Mononuclear cell (primary cell): ENCODE data around the gene ACP7. TPM values are rescaled to one million over a fixed set of nuclear protein-coding genes. Genes with fewer than 3 reads are reported as not detected.

Source experiments
- H3K27me3 ChIP-seq: 2 replicates; pipeline ENCODE4 v1.6.0; 2011; ENCODE audit warnings: low read length, control low read depth; ENCODE audit not compliant: insufficient read depth
- H3K4me1 ChIP-seq: 2 replicates; pipeline ENCODE4 v1.5.1; 2011; ENCODE audit warnings: mild to moderate bottlenecking, low read length, control low read depth; ENCODE audit not compliant: insufficient read depth
- H3K4me3 ChIP-seq: 2 replicates; pipeline ENCODE4 v1.5.1; 2011; ENCODE audit warnings: mild to moderate bottlenecking, low read length, moderate library complexity
- H3K9me3 ChIP-seq: 2 replicates; pipeline ENCODE4 v1.5.1; 2011; ENCODE audit warnings: low read depth, mild to moderate bottlenecking, control low read depth, low read length
- total RNA-seq: library from RNA; depleted of rRNA; stranded (reverse); fragments of >200 nt; gene quantifications from one replicate; pipeline ENCODE4 v1.2.3, GENCODE V29; 2012

ACP7 gene
- total RNA-seq, 1 donor: not detected

DNA sequence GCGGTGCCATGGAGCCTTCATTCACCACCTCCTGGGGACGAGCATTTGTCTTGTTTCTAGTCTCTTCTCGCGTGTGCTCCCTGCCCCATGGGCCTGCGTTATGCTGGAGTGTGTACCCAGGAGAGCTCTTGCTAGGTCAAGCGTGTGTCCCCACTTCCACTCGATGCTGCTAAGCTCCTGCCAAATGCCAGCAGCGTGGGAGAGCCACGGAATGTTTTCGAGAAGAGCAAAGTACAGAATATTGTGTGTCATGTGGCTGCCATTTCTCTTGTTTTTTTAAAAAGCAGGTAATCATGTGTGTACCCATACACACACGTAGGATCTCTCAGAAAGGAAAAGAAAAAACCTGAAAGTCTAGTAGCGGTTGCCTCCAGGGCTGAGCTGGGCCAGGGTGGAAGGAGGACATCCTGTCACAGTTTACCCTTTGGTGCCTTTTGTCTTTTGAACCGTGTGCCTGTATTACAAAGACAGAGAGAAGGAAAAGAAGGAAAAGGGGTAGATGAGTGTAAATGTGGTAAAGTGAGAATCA is 70.0 kb downstream of the ACP7 start:
- H3K27me3 ChIP-seq: no peaks in the 10 kb centered on the region
- no peak overlapping the region for H3K4me3 ChIP-seq
- H3K9me3 ChIP-seq: no peaks in the 10 kb centered on the region
- H3K4me1 ChIP-seq: no peaks in the 10 kb centered on the region

DNA sequence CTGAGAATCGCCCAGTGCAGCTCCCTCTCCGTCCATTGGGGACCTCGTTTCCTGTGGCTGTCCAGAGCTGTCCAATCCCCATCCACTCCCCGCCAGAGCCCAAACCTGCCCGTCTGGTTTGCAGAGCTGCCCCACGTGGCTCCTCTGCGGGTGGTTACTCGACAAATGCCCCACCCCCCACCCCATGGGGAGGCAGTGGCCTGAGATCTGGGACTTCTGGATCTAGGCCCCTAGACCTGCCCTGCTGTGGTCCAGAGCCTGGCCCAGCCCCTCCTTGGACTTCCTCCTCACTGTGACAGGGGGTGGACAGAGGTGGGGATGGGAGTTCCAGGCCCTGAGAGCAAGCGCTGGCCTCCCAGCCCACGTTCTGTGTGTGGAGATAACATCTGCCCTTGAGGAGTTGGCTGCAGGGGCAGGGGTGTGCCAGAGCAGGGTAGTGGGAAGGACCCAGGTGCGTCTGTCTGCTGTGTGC is 70.5 kb downstream of the ACP7 start:
- Histone ChIP-seq H3K27me3 (no peaks in the 10 kb centered on the region), H3K4me3 (no peak overlapping the region), H3K4me1 (no peaks in the 10 kb centered on the region), H3K9me3 (no peaks in the 10 kb centered on the region)

DNA sequence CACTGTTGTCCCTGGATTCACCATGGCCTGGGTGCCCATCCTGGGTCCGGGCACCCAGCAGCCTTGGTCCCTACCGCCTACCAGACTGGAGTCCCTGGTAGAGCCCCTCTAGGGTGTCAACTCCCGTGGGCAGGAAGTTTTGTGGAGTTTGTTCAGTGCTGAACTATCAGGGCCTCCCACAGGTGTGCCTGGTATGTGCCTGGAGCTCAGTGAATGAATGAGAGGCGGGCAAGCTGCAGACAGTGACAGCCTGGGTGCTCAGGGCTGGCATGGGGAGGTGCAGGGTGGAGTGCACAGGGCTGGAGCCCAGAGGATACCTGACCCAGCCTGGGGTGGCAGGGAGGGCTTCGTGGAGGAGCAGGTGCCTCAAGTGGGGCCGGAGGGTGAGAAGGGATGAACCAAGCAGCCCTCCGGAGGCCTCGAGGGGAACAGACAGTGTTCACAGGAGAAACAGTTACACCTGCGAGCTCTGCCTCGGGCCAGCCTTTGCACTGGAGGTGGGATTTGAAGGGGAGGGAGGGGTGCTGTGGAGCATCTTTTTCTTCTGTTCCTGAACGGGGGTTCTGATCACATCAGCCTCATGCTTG is 71.0 kb downstream of the ACP7 start:
- no peak overlapping the region for H3K4me3 ChIP-seq

DNA sequence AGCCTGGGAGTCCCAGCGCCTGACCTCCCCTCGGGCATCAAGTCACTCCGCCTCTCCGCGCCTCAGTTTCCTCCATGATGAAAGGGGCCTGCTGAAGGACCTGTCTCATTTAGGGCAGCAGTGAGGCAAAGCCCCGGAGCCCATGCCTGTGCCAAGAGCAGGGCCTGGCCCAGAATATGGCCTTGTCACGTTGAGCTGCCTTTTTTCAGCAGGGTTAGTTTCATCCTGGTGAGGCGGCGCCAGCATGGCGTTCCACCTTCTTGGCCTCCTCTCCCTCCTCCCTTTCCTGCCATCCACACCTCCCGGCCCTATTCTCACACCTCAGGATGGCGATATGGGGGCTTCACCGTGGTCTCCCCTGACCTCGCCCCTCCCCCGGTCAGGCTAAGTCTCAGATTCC is 71.6 kb downstream of the ACP7 start:
- no peaks in the 10 kb centered on the region for H3K27me3 ChIP-seq
- H3K4me3 ChIP-seq: no peak overlapping the region
- peaks cover 2% of the 10 kb centered on the region for H3K4me1 ChIP-seq
- no peaks in the 10 kb centered on the region for H3K9me3 ChIP-seq

More for the DNA sequence above, 71.0 kb downstream of the ACP7 start:
- Histone ChIP-seq H3K27me3 (no peaks in the 10 kb centered on the region), H3K4me1 (no peaks in the 10 kb centered on the region), H3K9me3 (no peaks in the 10 kb centered on the region)

DNA sequence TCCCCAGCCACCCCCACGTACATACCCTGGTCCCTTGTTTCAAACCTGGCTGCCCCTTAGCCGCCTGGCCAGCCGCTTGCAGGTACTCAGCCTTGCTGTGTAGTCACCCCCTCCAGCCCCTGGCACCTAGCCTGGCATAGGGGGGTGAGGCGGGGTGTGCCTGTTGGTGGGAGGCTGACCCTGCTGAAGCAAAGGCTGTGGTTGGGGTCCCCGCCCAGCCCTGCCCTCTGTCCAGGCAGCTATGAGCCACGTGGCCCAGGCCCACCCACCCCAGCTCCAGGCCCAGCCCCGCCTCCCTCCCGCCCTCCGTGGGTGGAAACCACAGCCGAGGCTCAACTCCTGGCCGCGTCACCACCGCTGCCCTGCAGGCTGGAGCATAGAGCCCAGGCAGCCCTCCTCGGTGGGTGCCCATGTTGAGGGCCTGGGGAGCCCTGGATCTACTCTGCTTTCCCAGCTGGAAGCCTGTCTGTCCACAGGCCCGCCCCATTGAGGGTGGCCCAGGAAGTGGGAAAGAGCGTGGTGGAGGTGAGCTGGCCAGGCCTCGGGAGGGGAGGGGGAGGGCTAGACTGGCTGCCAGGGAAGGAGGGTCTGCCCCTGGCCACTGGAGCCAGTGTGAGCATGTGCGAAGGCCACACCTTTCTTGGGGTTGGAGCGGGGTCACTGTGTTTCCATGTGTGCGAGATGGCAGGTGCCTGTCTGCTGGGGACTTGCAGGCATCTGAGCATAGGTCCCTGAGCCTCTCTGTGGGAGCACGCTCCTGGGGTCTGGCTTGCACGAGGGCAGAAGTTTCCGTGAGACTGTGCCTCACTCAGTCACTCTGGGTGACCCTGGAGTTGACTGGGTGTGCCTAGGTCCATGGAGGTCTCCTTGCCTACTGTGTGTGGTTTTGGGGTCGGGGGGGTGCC is 72.4 kb downstream of the ACP7 start:
- Histone ChIP-seq H3K4me3 (no peak overlapping the region), H3K9me3 (no peaks in the 10 kb centered on the region), H3K27me3 (no peaks in the 10 kb centered on the region), H3K4me1 (peaks cover 5% of the 10 kb centered on the region)

DNA sequence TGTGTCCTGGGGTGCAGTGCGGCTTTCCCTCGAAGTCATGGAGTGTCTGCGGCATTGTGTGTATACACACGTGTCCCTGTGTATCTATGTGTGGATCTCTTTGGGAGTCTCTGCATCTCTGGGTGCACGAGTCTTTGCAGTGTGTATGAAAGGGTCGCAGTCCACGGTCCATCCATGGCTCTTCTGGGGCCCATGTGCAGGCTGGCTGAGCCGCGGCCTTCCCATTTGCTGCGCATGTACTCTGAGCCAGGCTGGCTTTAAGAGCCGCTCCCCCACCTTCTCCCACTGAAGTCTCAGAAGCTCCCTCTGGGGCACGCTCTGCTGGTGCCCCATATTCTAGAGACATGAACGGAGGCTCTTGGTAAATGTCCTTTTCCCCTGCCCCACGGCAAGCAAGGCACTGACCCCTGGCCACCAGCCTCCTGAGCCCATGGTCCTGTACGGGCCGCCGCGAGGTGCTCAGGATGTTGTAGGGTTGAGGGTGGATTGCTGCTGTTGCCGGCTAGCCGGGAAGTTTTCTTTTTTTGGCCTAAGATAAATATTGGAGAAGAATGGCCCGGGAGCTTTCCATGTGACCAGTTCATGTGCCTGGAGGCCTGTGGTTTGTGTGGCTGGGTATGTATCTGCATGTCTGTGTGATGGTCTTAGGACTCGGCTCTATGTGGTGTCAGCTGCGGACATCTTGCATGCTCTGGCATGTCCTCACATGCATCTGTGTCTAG is 73.3 kb downstream of the ACP7 start:
- Histone ChIP-seq H3K4me3 (no peak overlapping the region), H3K9me3 (no peaks in the 10 kb centered on the region), H3K27me3 (no peaks in the 10 kb centered on the region), H3K4me1 (peaks cover 5% of the 10 kb centered on the region)

DNA sequence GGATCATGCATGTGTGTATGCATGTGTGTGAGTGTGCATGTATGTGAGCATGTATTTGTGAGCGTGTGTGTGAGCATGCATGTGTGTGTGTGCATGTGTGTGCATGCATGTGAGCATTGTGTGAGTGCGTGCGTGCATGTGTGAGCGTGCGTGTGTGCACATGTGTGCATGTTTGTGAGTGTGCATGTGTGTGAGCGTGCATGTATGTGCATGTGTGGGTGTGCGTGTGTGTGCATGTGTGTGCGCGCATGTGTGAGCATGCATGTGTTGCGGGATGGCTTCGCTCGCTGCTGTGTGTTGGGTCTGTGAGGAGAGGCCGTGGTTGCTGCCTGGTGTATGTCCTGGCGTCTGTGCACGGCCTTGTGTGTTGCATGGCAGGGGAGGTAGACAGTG is 73.8 kb downstream of the ACP7 start:
- peaks cover 5% of the 10 kb centered on the region for H3K4me1 ChIP-seq

DNA sequence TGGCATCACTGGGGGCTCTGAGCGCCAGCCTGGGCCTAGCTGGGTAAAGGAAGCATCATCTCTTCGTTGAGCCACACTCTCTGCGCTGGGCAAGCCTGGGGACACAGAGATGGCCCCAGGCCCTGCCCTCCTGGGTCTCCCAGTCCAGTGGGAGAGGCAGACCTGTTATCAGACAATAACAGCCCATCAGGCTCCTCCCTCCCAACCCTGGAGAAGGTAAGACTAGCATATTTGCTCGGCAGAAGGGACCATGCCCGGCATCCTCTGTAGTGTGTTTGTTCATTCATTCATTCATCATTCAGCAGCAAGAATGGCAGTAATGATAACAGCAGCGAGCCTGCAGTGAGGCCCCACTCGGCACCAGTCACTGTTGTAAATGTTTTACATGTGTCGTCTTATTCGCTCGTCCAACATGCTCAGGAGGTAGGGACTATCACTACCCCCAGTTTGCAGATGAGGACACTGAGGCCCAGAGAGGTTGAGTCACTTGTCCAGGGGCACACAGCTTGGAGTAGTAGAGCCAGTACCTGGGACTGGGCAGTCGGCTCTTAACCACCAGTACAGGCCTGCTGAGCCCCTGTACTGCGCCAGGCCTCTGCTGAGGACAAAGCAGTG is 74.6 kb downstream of the ACP7 start:
- H3K9me3 ChIP-seq: no peaks in the 10 kb centered on the region
- no peak overlapping the region for H3K4me3 ChIP-seq
- peaks cover 5% of the 10 kb centered on the region for H3K4me1 ChIP-seq
- no peaks in the 10 kb centered on the region for H3K27me3 ChIP-seq

More for the DNA sequence above, 73.8 kb downstream of the ACP7 start:
- no peaks in the 10 kb centered on the region for H3K27me3 ChIP-seq
- no peak overlapping the region for H3K4me3 ChIP-seq
- H3K9me3 ChIP-seq: no peaks in the 10 kb centered on the region

DNA sequence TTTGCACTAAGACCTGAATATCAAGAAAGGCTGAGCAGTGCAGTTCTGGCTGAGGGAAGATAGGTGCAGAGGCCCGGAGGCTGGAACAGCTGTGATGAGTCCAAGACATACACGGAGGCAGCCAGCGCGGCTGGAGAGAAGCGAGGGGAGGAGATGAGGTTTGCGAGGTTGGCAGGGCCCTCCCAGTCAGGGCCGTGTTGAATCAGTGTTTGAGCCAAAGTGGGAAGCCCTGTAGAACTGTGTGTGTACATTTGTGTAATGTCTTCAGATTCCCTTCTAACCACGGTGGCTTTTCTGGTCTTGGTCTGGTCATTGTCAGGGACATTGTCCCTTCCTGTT is 76.3 kb downstream of the ACP7 start:
- no peak overlapping the region for H3K4me3 ChIP-seq
- no peaks in the 10 kb centered on the region for H3K9me3 ChIP-seq
- peaks cover 5% of the 10 kb centered on the region for H3K4me1 ChIP-seq
- H3K27me3 ChIP-seq: no peaks in the 10 kb centered on the region

Other genes starting within 250 kb of the ACP7 start
- gene HNRNPL, start 234.4 kb upstream of the ACP7 start, total RNA-seq: 304 TPM
- 8.1 TPM for gene RINL, start 206.1 kb upstream of the ACP7 start, total RNA-seq
- 50.7 TPM for gene SIRT2, start 184.8 kb upstream of the ACP7 start, total RNA-seq
- gene NFKBIB, start 184.4 kb upstream of the ACP7 start, total RNA-seq: 22.6 TPM
- gene CCER2, start 172.2 kb upstream of the ACP7 start, total RNA-seq: 0.42 TPM
- 6.4 TPM for gene SARS2, start 153.6 kb upstream of the ACP7 start, total RNA-seq
- gene MRPS12, start 153.4 kb upstream of the ACP7 start, total RNA-seq: 9.9 TPM
- gene FBXO17, start 108.6 kb upstream of the ACP7 start, total RNA-seq: under 0.01 TPM
- not detected for gene FBXO27, start 51.8 kb upstream of the ACP7 start, total RNA-seq
- gene PAK4, start 41.4 kb downstream of the ACP7 start, total RNA-seq: 1.5 TPM
- gene NCCRP1, start 112.6 kb downstream of the ACP7 start, total RNA-seq: not detected
- not detected for gene SYCN, start 119.9 kb downstream of the ACP7 start, total RNA-seq
- not detected for gene IFNL3, start 160.6 kb downstream of the ACP7 start, total RNA-seq
- 0.10 TPM for gene IFNL4, start 164.5 kb downstream of the ACP7 start, total RNA-seq
- not detected for gene IFNL2, start 184.0 kb downstream of the ACP7 start, total RNA-seq
- gene IFNL1, start 212.0 kb downstream of the ACP7 start, total RNA-seq: not detected
- 1.8 TPM for gene LRFN1, start 236.5 kb downstream of the ACP7 start, total RNA-seq